ENCODE measurements around the gene OR1C1. TPM values are rescaled to one million over a fixed set of nuclear protein-coding genes. Genes with fewer than 3 reads are reported as not detected.
"Not testable (repeated sequence)": the region's sequence is repeated elsewhere in the genome, so short reads cannot be mapped to it uniquely, and the experiment has no call there.

Gene OR1C1, protein sequence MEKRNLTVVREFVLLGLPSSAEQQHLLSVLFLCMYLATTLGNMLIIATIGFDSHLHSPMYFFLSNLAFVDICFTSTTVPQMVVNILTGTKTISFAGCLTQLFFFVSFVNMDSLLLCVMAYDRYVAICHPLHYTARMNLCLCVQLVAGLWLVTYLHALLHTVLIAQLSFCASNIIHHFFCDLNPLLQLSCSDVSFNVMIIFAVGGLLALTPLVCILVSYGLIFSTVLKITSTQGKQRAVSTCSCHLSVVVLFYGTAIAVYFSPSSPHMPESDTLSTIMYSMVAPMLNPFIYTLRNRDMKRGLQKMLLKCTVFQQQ
- polyA plus RNA-seq (2012; ENCODE audit: missing spikeins): not detected

DNA sequence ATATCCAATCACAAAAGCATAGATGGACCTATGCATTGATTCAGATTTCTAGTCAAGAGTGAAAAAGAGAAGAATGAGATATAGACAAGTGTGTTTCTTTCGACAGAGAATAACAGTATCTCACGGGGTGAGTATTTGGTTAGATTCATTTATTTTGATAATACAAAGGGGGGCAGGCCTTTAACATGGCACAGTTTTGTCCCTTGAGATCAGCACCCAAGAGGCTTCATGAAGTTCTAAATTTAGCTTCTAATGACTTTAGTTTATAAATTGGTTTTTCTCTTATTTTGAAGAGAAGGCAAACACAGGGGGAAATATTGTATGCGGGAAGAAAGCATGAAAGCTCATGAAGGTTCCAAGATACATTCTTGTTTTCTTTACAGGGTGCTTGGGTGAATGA, at the start of gene OR1C1:
OR1C1 (minus strand) TSS at position 101 of the 400 bp plus-strand sequence. CDS start 2,150 bp downstream, outside the sequence.
- DNase-seq (ENCODE audit: insufficient read length) (no peak), FAIRE-seq (no peak)
- TF ChIP-seq POLR2A (IDR thresholded peaks at IDR 0.05; ENCODE audit: low read depth, low read length): no peak
- TF ChIP-seq POLR2AphosphoS5 (IDR thresholded peaks at IDR 0.05; ENCODE audit: low read depth, low read length): no peak
- TF ChIP-seq TAF1 (IDR thresholded peaks at IDR 0.05; ENCODE audit: borderline replicate concordance, low read depth, low read length): no peak

- TF ChIP-seq TAF1 (IDR thresholded peaks at IDR 0.05; ENCODE audit: borderline replicate concordance, low read depth, low read length) (no peak), POLR2A (IDR thresholded peaks at IDR 0.05; ENCODE audit: low read depth, low read length) (no peak), POLR2AphosphoS5 (IDR thresholded peaks at IDR 0.05; ENCODE audit: low read depth, low read length) (no peak)
- no peak for FAIRE-seq
- no peak for DNase-seq (ENCODE audit: insufficient read length)
Measured at GRCh38 chr1:247797518-247797917, 37.2 kb upstream of the OR1C1 start.

GRCh38 chr1:247769603-247770002, 9.2 kb upstream of the OR1C1 start:
- TF ChIP-seq POLR2A (IDR thresholded peaks at IDR 0.05; ENCODE audit: low read depth, low read length) (no peak), POLR2AphosphoS5 (IDR thresholded peaks at IDR 0.05; ENCODE audit: low read depth, low read length) (no peak), TAF1 (IDR thresholded peaks at IDR 0.05; ENCODE audit: borderline replicate concordance, low read depth, low read length) (no peak)
- FAIRE-seq: no peak
- no peak for DNase-seq (ENCODE audit: insufficient read length)

GRCh38 chr1:247754311-247754710, 6.0 kb downstream of the OR1C1 start:
- FAIRE-seq; DNase-seq (ENCODE audit: insufficient read length): not testable (repeated sequence)

DNA sequence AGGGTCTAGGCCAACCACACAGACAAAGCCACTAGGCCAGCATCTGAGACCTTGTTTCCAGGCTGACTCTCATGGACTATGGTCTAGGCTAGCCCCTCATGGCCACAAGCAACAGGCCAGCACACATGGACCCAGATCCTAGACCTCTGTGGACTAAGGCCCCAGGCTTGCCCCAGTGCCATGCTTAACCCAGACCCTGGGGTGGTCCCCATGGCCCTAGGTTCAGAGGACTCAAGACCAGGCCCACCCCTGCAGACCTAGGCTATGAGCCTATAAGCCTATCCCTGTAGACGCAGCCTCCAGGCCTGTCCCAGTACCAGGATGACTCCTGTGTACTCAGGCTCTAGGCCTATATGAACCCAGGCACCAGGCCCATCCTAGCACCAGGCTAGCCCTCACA, 10.5 kb downstream of the OR1C1 start:
- no peak for FAIRE-seq
- no peak for TF ChIP-seq POLR2A (IDR thresholded peaks at IDR 0.05; ENCODE audit: low read depth, low read length)
- no peak for TF ChIP-seq TAF1 (IDR thresholded peaks at IDR 0.05; ENCODE audit: borderline replicate concordance, low read depth, low read length)
- TF ChIP-seq POLR2AphosphoS5 (IDR thresholded peaks at IDR 0.05; ENCODE audit: low read depth, low read length): no peak

DNA sequence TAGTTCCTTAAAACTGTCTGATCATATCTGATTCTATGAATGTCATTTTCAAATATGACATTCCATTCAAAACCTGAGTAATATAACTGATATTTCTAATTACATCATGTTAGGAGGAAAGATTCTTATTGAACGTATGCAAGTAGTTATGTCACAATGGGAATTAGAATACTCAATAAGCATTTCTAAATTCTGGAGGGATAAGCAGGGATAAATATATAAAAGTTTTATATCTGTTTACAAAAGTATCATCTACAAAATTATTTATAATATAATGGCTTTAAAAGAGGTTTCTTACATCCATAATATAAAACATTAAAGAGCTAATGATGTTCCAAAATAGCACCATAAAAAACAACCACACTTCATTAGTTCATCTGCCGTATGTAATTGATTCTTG, 12.3 kb downstream of the OR1C1 start, which contains the start of gene OR14A2:
OR14A2 (minus strand) TSS at position 101 of the 400 bp plus-strand sequence.
- FAIRE-seq (no peak), DNase-seq (ENCODE audit: insufficient read length) (no peak)
- TF ChIP-seq POLR2AphosphoS5 (IDR thresholded peaks at IDR 0.05; ENCODE audit: low read depth, low read length) (no peak), POLR2A (IDR thresholded peaks at IDR 0.05; ENCODE audit: low read depth, low read length) (no peak), TAF1 (IDR thresholded peaks at IDR 0.05; ENCODE audit: borderline replicate concordance, low read depth, low read length) (no peak)

More for the DNA sequence above, 10.5 kb downstream of the OR1C1 start:
- no peak for DNase-seq (ENCODE audit: insufficient read length)

GRCh38 chr1:247747616-247748015, 12.7 kb downstream of the OR1C1 start:
- DNase-seq (ENCODE audit: insufficient read length): no peak
- no peak for FAIRE-seq
- TF ChIP-seq POLR2A (IDR thresholded peaks at IDR 0.05; ENCODE audit: low read depth, low read length) (no peak), TAF1 (IDR thresholded peaks at IDR 0.05; ENCODE audit: borderline replicate concordance, low read depth, low read length) (no peak), POLR2AphosphoS5 (IDR thresholded peaks at IDR 0.05; ENCODE audit: low read depth, low read length) (no peak)

- no peak for FAIRE-seq
- DNase-seq (ENCODE audit: insufficient read length): no peak
- TF ChIP-seq POLR2AphosphoS5 (IDR thresholded peaks at IDR 0.05; ENCODE audit: low read depth, low read length) (no peak), POLR2A (IDR thresholded peaks at IDR 0.05; ENCODE audit: low read depth, low read length) (no peak), TAF1 (IDR thresholded peaks at IDR 0.05; ENCODE audit: borderline replicate concordance, low read depth, low read length) (no peak)
Measured at GRCh38 chr1:247746391-247746935, 13.9 kb downstream of the OR1C1 start.

- not testable (repeated sequence) for FAIRE-seq; DNase-seq (ENCODE audit: insufficient read length)
Measured at GRCh38 chr1:247742215-247742760, 18.1 kb downstream of the OR1C1 start.

DNA sequence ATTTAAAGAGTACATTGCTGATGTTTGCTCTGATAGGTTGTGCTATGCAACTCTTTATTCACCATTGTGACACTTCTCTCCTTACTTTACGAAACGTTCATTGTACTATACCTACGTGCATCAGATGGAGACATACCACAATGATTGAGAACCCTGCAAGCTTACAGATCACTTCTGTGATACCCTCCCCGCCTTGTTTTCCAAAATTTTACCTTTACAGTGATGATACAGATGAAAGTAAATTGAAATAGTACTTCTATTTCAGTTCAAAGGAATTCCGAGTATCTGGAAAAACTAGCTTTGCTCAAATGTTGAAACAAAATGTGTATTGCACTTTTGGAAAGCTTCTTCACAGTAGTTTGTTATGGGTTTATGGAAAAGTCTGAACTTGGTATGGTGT, 18.6 kb downstream of the OR1C1 start:
- no peak for FAIRE-seq

DNA sequence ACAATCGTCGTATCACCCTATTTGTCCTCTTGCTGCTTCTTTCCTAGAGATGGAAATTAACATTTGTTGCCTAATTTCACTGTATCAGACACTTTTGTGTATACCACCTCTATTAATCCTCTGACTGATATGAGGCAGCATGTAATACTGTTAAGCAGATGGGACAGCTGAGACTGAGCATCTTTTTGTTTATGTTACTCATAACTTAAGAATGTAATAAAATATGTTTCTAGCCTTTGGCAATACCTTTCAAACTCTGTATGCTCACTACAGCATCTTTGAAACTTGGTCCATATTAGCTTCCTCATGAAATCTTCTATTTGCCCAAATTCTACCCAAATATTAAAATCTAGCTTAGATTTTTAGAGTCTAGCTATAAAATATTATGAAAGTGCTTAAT, 19.6 kb downstream of the OR1C1 start:
- FAIRE-seq: no peak

More for the DNA sequence above, 18.6 kb downstream of the OR1C1 start:
- DNase-seq (ENCODE audit: insufficient read length): no peak
- TF ChIP-seq TAF1 (IDR thresholded peaks at IDR 0.05; ENCODE audit: borderline replicate concordance, low read depth, low read length) (no peak), POLR2A (IDR thresholded peaks at IDR 0.05; ENCODE audit: low read depth, low read length) (no peak), POLR2AphosphoS5 (IDR thresholded peaks at IDR 0.05; ENCODE audit: low read depth, low read length) (no peak)

GRCh38 chr1:247738315-247738714, 22.0 kb downstream of the OR1C1 start, which contains the start of gene OR14K1:
OR14K1 (plus strand) TSS chr1:247738615; CDS start chr1:247738615, 0 bp downstream.
- DNase-seq (ENCODE audit: insufficient read length) (no peak), FAIRE-seq (no peak)
- TF ChIP-seq POLR2A (IDR thresholded peaks at IDR 0.05; ENCODE audit: low read depth, low read length) (no peak), TAF1 (IDR thresholded peaks at IDR 0.05; ENCODE audit: borderline replicate concordance, low read depth, low read length) (no peak), POLR2AphosphoS5 (IDR thresholded peaks at IDR 0.05; ENCODE audit: low read depth, low read length) (no peak)

More for the DNA sequence above, 19.6 kb downstream of the OR1C1 start:
- DNase-seq (ENCODE audit: insufficient read length): no peak
- no peak for TF ChIP-seq POLR2A (IDR thresholded peaks at IDR 0.05; ENCODE audit: low read depth, low read length)
- no peak for TF ChIP-seq POLR2AphosphoS5 (IDR thresholded peaks at IDR 0.05; ENCODE audit: low read depth, low read length)
- TF ChIP-seq TAF1 (IDR thresholded peaks at IDR 0.05; ENCODE audit: borderline replicate concordance, low read depth, low read length): no peak
